Peyer's patch (tissue), 4 donors: ENCODE data around the gene RCC2.

ENCODE experiments used
- POLR2A ChIP-seq, 2 donors: fragments of 450-650 bp; IDR thresholded peaks; one replicate each; pipeline ENCODE4 v1.5.1; 2017; ENCODE audit warnings: antibody characterized with exemption in 2 of 2, mild to moderate bottlenecking in 2 of 2, moderate library complexity in 2 of 2
- TF ChIP-seq, protein P1 (sequence below), 6 experiments: fragments of 450-650 bp in 4 of 6; fragments of 200-600 bp in 2 of 6; sonication (generic) in 1 of 6; IDR thresholded peaks; one replicate each; pipeline ENCODE4 v1.5.1; 2017 to 2019; ENCODE audit warnings: antibody characterized with exemption in 6 of 6, mild to moderate bottlenecking in 3 of 6, moderate library complexity in 1 of 6

DNA sequence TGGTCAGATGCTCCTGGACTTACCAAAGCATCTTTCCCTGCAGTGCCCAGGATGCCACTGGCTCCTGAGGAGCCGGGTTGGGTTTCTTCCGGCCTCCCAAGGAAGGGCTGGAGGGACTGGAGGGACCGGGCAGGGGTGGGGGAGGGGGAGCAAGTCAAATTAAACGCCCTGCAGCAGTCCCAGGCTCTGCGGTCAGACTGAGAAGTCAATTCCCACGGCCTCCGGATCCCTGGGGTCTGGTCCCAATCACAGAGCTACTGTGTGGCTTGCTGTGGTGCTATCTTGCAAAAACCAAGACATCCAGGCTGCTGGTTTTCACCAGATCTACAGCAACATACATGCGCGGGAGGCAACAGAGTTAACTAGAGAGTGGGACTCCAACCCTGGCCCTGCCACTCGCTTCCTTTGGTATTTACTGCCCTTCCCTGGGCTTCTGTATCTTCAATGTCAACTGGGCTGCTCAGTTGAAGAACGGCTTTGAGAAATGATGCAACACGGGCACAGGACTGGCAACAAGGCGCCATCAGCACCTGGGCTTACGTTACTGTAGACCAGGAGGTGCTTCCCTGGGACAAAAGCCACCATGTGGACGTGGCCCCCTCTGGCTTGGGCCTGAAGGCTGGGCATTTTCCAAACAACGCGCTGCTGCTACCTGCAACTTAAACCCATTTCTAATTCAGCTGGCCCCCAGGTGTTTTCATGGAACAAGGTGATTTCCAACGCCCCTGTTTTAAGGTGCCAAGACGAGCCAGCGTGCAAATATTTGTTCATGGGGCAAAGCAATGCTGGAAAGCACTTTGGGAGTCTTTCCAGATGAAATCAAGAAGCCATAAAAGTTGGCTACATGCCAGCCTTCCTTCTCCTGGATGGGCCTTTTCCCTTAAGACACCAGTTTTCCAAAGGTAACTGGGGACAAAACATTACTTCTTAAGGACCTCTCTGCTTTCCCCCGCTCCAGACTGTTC, 11.5 kb downstream of the RCC2 start:
- TF ChIP-seq, protein P1, sequence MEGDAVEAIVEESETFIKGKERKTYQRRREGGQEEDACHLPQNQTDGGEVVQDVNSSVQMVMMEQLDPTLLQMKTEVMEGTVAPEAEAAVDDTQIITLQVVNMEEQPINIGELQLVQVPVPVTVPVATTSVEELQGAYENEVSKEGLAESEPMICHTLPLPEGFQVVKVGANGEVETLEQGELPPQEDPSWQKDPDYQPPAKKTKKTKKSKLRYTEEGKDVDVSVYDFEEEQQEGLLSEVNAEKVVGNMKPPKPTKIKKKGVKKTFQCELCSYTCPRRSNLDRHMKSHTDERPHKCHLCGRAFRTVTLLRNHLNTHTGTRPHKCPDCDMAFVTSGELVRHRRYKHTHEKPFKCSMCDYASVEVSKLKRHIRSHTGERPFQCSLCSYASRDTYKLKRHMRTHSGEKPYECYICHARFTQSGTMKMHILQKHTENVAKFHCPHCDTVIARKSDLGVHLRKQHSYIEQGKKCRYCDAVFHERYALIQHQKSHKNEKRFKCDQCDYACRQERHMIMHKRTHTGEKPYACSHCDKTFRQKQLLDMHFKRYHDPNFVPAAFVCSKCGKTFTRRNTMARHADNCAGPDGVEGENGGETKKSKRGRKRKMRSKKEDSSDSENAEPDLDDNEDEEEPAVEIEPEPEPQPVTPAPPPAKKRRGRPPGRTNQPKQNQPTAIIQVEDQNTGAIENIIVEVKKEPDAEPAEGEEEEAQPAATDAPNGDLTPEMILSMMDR (IDR thresholded peaks at IDR 0.05): no peak
- TF ChIP-seq POLR2A (IDR thresholded peaks at IDR 0.05): no peak
